Sigmoid colon (tissue), 4 donors: ENCODE results near the gene GSAP.

Experiments used
- EP300 ChIP-seq, 4 donors: sonication (generic); formaldehyde crosslinking; IDR thresholded peaks; one replicate each; pipeline ENCODE4 v1.6.1; 2017; ENCODE audit warnings: antibody characterized with exemption in 4 of 4
- POLR2A ChIP-seq, 2 donors: fragments of 450-650 bp; IDR thresholded peaks; one replicate each; pipeline ENCODE4 v1.6.1; 2016; ENCODE audit warnings: antibody characterized with exemption in 2 of 2, mild to moderate bottlenecking in 2 of 2, moderate library complexity in 2 of 2
- POLR2AphosphoS5 ChIP-seq, 4 donors: sonication (generic); formaldehyde crosslinking; IDR thresholded peaks; one replicate each; pipeline ENCODE4 v1.6.1; 2017; ENCODE audit warnings: antibody characterized with exemption in 4 of 4
- TF ChIP-seq, protein P1 (sequence below), 4 experiments: fragments of 450-650 bp in 3 of 4; fragments of 200-600 bp in 1 of 4; IDR thresholded peaks; one replicate each; pipeline ENCODE4 v1.5.1; 2016 to 2019; ENCODE audit warnings: antibody characterized with exemption in 4 of 4, mild to moderate bottlenecking in 3 of 4, moderate library complexity in 2 of 4

DNA sequence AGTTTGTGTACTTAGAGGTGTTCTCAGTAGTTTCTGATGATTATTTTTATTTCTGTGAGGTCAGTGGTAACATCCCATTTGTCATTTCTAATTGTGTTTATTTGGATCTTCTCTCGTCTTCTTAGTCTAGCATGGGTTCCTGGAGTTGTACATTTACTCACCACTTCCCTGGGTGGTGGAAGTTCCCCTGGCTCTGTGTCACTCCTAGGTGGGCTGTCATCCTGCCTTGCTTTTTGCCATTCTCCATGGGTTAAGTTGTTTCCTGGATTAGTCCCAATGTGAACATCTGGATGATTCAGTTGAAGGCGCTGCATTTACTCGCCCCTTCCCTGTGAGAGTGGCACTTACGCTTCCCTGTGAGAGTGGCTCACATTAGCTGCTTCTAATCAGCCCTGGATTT lies 48.2 kb downstream of the GSAP start:
- TF ChIP-seq POLR2A (IDR thresholded peaks at IDR 0.05) (no peak), POLR2AphosphoS5 (IDR thresholded peaks at IDR 0.05) (no peak), EP300 (IDR thresholded peaks at IDR 0.05) (no peak)
- TF ChIP-seq, protein P1, sequence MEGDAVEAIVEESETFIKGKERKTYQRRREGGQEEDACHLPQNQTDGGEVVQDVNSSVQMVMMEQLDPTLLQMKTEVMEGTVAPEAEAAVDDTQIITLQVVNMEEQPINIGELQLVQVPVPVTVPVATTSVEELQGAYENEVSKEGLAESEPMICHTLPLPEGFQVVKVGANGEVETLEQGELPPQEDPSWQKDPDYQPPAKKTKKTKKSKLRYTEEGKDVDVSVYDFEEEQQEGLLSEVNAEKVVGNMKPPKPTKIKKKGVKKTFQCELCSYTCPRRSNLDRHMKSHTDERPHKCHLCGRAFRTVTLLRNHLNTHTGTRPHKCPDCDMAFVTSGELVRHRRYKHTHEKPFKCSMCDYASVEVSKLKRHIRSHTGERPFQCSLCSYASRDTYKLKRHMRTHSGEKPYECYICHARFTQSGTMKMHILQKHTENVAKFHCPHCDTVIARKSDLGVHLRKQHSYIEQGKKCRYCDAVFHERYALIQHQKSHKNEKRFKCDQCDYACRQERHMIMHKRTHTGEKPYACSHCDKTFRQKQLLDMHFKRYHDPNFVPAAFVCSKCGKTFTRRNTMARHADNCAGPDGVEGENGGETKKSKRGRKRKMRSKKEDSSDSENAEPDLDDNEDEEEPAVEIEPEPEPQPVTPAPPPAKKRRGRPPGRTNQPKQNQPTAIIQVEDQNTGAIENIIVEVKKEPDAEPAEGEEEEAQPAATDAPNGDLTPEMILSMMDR (IDR thresholded peaks at IDR 0.05): no peak
